Coronary artery (tissue), 2 donors: ENCODE results near the gene BBLN.
A peak's percentile ranks its signal among the peaks of the same experiment; 100 is the strongest.

Source experiments
- DNase-seq: peaks from one replicate; pipeline ENCODE4 v3.0.0-alpha.2; 2017; ENCODE audit warnings: low spot score
- H3K27ac ChIP-seq, 2 donors: fragments of 200-600 bp; sonication (generic); one replicate each; pipeline ENCODE4 v1.5.1; 2016 to 2019
- H3K4me3 ChIP-seq: fragments of 200-600 bp; sonication (generic); 2 replicates; pipeline ENCODE4 v1.5.1; 2016; ENCODE audit warnings: mild to moderate bottlenecking, moderate library complexity
- TF ChIP-seq, protein P1 (sequence below): fragments of 200-600 bp; sonication (generic); IDR thresholded peaks from one replicate; pipeline ENCODE4 v1.5.1; 2019; ENCODE audit warnings: antibody characterized with exemption

BBLN gene

DNA sequence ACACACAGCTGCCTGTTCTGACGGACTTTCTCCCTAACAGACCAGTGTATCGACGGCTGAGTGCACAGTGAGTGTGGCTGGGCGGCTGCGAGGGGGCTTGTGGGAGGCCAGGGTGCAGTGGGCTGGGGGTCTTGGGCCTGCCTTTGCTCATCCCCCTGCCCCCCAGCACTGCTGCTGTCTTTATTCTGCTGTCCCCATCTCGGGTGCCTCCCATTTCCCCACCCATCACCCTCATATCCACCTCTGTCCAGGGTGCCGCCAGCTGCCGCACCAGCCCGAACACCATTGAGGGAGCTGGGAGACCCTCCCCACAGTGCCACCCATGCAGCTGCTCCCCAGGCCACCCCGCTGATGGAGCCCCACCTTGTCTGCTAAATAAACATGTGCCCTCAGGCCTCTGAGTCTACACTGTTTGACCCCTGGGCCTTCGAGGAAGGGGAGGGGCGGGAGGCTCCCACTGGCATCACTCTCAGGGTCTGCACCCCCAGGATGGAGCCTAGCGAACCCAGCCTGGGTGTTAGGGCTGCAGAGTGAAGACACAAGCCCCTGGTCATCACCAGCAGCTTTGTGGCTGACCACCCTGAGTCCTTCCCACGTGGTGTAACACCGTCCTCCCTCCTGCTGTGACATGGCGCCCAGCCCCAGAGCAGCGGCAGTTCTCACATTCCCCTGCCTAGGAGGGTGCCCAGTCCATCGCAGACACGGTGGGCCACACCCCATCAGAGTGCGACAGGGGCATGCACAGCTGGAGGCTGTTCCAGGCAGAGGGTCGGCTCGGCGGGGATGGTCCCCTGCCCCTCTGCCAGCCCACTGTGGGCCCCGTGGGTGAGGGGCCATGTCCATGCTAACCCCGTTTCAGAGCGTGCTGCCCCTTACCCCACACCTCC, 6.8 kb upstream of the BBLN start:
- TF ChIP-seq, protein P1, sequence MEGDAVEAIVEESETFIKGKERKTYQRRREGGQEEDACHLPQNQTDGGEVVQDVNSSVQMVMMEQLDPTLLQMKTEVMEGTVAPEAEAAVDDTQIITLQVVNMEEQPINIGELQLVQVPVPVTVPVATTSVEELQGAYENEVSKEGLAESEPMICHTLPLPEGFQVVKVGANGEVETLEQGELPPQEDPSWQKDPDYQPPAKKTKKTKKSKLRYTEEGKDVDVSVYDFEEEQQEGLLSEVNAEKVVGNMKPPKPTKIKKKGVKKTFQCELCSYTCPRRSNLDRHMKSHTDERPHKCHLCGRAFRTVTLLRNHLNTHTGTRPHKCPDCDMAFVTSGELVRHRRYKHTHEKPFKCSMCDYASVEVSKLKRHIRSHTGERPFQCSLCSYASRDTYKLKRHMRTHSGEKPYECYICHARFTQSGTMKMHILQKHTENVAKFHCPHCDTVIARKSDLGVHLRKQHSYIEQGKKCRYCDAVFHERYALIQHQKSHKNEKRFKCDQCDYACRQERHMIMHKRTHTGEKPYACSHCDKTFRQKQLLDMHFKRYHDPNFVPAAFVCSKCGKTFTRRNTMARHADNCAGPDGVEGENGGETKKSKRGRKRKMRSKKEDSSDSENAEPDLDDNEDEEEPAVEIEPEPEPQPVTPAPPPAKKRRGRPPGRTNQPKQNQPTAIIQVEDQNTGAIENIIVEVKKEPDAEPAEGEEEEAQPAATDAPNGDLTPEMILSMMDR, result no peak
- H3K4me3 ChIP-seq, result no peak overlapping the region
- no peak overlapping the region for H3K27ac ChIP-seq
- DNase-seq, result no peak

- DNase-seq, result no peak
- TF ChIP-seq, protein P1, result no peak
- no peak overlapping the region for H3K27ac ChIP-seq
- H3K4me3 ChIP-seq, result no peak overlapping the region
Measured at GRCh38 chr9:128153947-128154695, 5.9 kb upstream of the BBLN start.

DNA sequence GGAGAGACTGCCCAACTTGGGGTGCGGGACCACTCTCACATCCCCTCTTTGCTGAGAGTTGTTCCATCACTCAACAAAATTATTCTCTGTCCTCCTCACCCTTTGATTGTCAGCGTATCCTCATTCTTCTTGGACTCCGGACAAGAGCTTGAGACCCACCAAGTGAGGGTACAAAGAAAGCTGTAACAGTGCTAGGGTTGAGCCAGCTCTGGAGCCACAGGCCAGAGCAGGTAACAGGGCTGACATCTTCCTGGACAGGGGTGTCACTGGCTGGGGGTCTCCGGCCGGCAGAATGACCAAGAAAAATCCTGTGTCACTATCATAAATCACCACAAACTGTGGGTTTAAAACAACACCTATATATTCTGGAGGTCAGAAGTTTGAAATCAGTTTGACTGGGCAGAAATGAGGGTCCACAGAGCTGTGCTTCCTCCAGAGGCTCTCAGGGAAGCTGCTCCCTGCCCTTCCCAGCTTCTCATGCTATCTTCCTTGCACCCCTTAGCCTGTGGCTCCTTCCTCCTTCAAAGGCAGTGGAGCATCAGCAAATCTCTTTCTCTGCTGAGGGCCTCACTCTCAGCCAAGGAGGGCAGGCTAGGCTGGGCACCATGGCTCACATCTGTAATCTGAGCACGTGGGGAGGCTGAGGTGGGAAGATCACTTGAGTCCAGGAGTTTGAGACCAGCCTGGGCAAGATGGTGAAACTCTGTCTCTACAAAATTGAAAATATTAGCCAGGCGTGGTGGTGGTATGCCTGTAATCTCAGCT, 4.1 kb upstream of the BBLN start:
- H3K27ac ChIP-seq, result no peak overlapping the region
- TF ChIP-seq, protein P1, result no peak
- no peak overlapping the region for H3K4me3 ChIP-seq
- DNase-seq, result no peak

- TF ChIP-seq, protein P1, result no peak
- peak overlapping the region in 1 of 2 donors; percentile 84 for H3K27ac ChIP-seq
- peak overlapping the region; percentile 85 for H3K4me3 ChIP-seq
- no peak for DNase-seq
Measured at GRCh38 chr9:128159522-128159783, 612 bp upstream of the BBLN start.

DNA sequence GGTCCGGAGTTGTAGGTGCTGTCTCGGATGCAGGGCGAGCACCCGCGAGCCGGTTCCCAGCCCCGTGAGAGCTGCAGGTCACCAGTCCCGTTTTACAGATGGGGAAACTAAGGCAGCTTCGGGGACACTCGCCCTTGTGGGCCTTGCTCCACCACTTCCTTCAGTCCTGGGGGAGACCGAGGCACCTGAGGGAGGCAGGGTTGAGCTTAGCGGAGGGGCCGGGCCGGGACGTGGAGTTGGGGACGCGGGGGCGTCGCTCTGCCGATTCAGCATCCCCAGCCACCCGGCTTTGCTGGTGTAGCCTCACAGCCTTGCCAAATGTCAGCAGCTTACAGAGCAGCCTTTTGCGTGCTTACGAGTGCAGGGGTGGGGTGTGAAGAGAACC, 530 bp downstream of the BBLN start:
- peak overlapping the region; percentile 29 to 84 for H3K27ac ChIP-seq
- TF ChIP-seq, protein P1, result no peak

DNA sequence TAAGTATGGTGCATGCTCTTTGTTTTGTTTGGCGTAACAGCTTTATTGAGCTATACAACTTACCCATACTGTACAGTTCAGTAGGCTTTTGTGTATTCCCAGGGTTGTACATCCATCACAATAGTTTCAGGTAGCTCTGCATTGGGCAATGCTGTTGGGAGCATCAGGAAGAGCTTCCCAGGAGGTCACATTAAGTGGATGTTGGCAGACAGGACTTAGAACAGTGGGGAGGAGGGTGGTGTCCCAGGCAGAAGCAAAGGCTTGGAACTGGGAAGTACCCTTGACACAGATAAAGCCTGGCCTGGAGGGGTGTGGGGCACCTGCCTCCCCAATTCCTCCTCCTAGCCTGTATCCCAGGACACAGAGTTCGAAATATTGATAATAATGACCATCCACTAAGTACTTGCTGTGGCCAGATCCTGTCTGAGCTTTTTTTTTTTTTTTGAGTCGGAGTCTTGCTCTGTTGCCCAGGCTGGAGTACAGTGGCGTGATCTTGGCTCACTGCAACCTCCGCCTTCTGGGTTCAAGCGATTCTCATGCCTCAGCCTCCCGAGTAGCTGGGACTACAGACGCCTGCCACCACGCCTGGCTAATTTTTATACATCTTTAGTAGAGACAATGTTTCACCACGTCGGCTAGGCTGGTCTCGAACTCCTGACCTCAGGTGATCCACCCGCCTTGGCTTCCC, 1.3 kb downstream of the BBLN start:
- H3K4me3 ChIP-seq, result peak overlapping the region; percentile 85
- DNase-seq, result no peak
- H3K27ac ChIP-seq, result peak overlapping the region in 1 of 2 donors; percentile 37
- TF ChIP-seq, protein P1, result no peak

More for the DNA sequence above, 530 bp downstream of the BBLN start:
- no peak for DNase-seq
- H3K4me3 ChIP-seq, result peak overlapping the region; percentile 85
